IMR-90 (cell line): ENCODE measurements around the gene TK1. TPM values are rescaled to one million over a fixed set of nuclear protein-coding genes. Genes with fewer than 3 reads are reported as not detected.

Experiments used
- ATAC-seq: fragments of 200-7000 bp; cut with Tn5 transposase; 2 replicates; pipeline ENCODE4 v1.9.1; 2020; ENCODE audit warnings: low read depth, mild to moderate bottlenecking, moderate library complexity
- BruUV-seq: library from RNA; stranded (reverse); fragments of 400-500 nt; replicated peaks from 2 replicates; lab custom pipeline; 2021; lab: Mats Ljungman, UMichigan
- CTCF ChIA-PET: fragments of 300-600 bp; formaldehyde crosslinking; extraction: SDS; loops from one replicate; lab custom pipeline; 2021; ENCODE audit warnings: antibody characterized with exemption; lab: Yijun Ruan, JAX
- POLR2A ChIA-PET: fragments of 300-600 bp; sonication (Branson Sonifier 250); formaldehyde crosslinking; loops from one replicate; lab custom pipeline; 2022; ENCODE audit warnings: antibody characterized with exemption; ENCODE audit not compliant: unreplicated experiment; lab: Charles Lee
- DNase-seq: peaks from one replicate; pipeline ENCODE4 v3.0.0; 2013
- H2AFZ ChIP-seq: replicated peaks from 2 replicates; pipeline ENCODE3; 2013; ENCODE audit warnings: low read length, mild to moderate bottlenecking; ENCODE audit not compliant: poor library complexity
- H2AK5ac ChIP-seq: 2 replicates; pipeline ENCODE4 v1.6.1; 2013; ENCODE audit warnings: low read depth, low read length, inconsistent platforms
- H2AK9ac ChIP-seq: replicated peaks from 2 replicates; pipeline ENCODE3; 2013; ENCODE audit warnings: mild to moderate bottlenecking, low read depth, low read length, moderate library complexity; ENCODE audit not compliant: poor library complexity
- H2BK120ac ChIP-seq: 2 replicates; pipeline ENCODE4 v1.6.1; 2013; ENCODE audit warnings: low read depth, low read length, inconsistent platforms
- H2BK15ac ChIP-seq: 3 replicates; pipeline ENCODE4 v1.6.1; 2013; ENCODE audit warnings: low read depth, low read length, inconsistent platforms
- H2BK20ac ChIP-seq: 2 replicates; pipeline ENCODE4 v1.6.1; 2013; ENCODE audit warnings: low read depth, mild to moderate bottlenecking, inconsistent platforms, low read length, moderate library complexity
- H2BK5ac ChIP-seq: 2 replicates; pipeline ENCODE4 v1.6.1; 2013; ENCODE audit warnings: mild to moderate bottlenecking, low read depth, low read length, inconsistent platforms; ENCODE audit not compliant: poor library complexity, severe bottlenecking
- H3K14ac ChIP-seq: replicated peaks from 2 replicates; pipeline ENCODE4 v1.6.1; 2013; ENCODE audit warnings: low read depth, low read length, inconsistent platforms
- H3K18ac ChIP-seq: 2 replicates; pipeline ENCODE4 v1.6.1; 2013; ENCODE audit warnings: low read depth, low read length, control low read depth
- H3K23ac ChIP-seq: 2 replicates; pipeline ENCODE4 v1.6.1; 2013; ENCODE audit warnings: low read depth, low read length, inconsistent platforms
- H3K27ac ChIP-seq: 2 replicates; pipeline ENCODE4 v1.5.1; 2013; ENCODE audit warnings: mild to moderate bottlenecking, control low read depth, low read length; ENCODE audit not compliant: insufficient read depth
- H3K27me3 ChIP-seq: 2 replicates; pipeline ENCODE4 v1.6.1; 2013; ENCODE audit warnings: low read length; ENCODE audit not compliant: control insufficient read depth, insufficient read depth
- H3K36me3 ChIP-seq: 2 replicates; pipeline ENCODE4 v1.6.1; 2013; ENCODE audit warnings: low read length, mixed read lengths; ENCODE audit not compliant: control insufficient read depth, insufficient read depth
- H3K4ac ChIP-seq: 2 replicates; pipeline ENCODE4 v1.6.1; 2013; ENCODE audit warnings: low read depth, low read length, inconsistent platforms
- H3K4me1 ChIP-seq: 2 replicates; pipeline ENCODE4 v1.6.1; 2013; ENCODE audit warnings: low read length, mixed read lengths; ENCODE audit not compliant: control insufficient read depth, insufficient read depth
- H3K4me2 ChIP-seq: 2 replicates; pipeline ENCODE4 v1.6.1; 2013; ENCODE audit warnings: low read depth, mild to moderate bottlenecking, control low read depth, low read length, moderate library complexity
- H3K4me3 ChIP-seq: 2 replicates; pipeline ENCODE4 v1.5.1; 2013; ENCODE audit warnings: low read depth, mild to moderate bottlenecking, control low read depth, low read length, moderate library complexity; ENCODE audit not compliant: insufficient read depth
- H3K56ac ChIP-seq: 2 replicates; pipeline ENCODE4 v1.6.1; 2013; ENCODE audit warnings: low read length, inconsistent platforms; ENCODE audit not compliant: insufficient read depth; ENCODE audit errors: extremely low read depth
- H3K79me1 ChIP-seq, 2 experiments: 2 replicates each; pipeline ENCODE4 v1.6.1; 2013; ENCODE audit warnings: low read length in 2 of 2, inconsistent platforms in 1 of 2, low read depth in 1 of 2
- H3K9ac ChIP-seq: 2 replicates; pipeline ENCODE4 v1.6.1; 2013; ENCODE audit warnings: low read depth, low read length, control low read depth
- H3K9me1 ChIP-seq: 2 replicates; pipeline ENCODE4 v1.6.1; 2013; ENCODE audit warnings: low read length, inconsistent platforms; ENCODE audit not compliant: insufficient read depth
- H3K9me3 ChIP-seq: 2 replicates; pipeline ENCODE4 v1.6.1; 2013; ENCODE audit warnings: low read length; ENCODE audit not compliant: control insufficient read depth, insufficient read depth
- H4K20me1 ChIP-seq: 2 replicates; pipeline ENCODE4 v1.6.1; 2013; ENCODE audit warnings: low read length, inconsistent platforms; ENCODE audit not compliant: insufficient read depth
- H4K5ac ChIP-seq: 2 replicates; pipeline ENCODE4 v1.6.1; 2013; ENCODE audit warnings: mild to moderate bottlenecking, low read depth, low read length, control low read depth
- H4K8ac ChIP-seq, 2 experiments: 2 replicates each; pipeline ENCODE4 v1.6.1; 2013; ENCODE audit warnings: low read depth in 2 of 2, low read length in 2 of 2, control low read depth in 1 of 2, inconsistent platforms in 1 of 2
- H4K91ac ChIP-seq: 2 replicates; pipeline ENCODE4 v1.6.1; 2013; ENCODE audit warnings: low read depth, low read length, inconsistent platforms; ENCODE audit not compliant: insufficient read depth
- CTCF ChIP-seq: conservative IDR thresholded peaks from 2 replicates; pipeline ENCODE4 v1.5.1; 2012; ENCODE audit warnings: mild to moderate bottlenecking, low read depth, low read length, improper control_type of control experiment
- NFE2L2 ChIP-seq: fragments of 150-350 bp; IDR thresholded peaks from 2 replicates; pipeline ENCODE4 v1.6.1; 2016; ENCODE audit warnings: low read depth, mild to moderate bottlenecking, low read length
- POLR2A ChIP-seq: IDR thresholded peaks from 2 replicates; pipeline ENCODE4 v1.6.1; 2012; ENCODE audit warnings: mild to moderate bottlenecking, low read depth, low read length
- WGBS, 2 experiments: methylation state at CpG; one replicate each; pipeline versions ENCODE4 v1.1.5 to v1.1.7; 2013; ENCODE audit warnings: missing lambda C conversion rate in 2 of 2; ENCODE audit not compliant: insufficient read length in 1 of 2; ENCODE audit errors: extremely low coverage in 2 of 2; 5-methylcytosine and 5-hydroxymethylcytosine counted together
- dilution Hi-C: fragments of 300-500 bp; cut with HindIII; formaldehyde crosslinking; loops from one replicate; pipeline ENCODE4 v1.14.3; 2018; ENCODE audit warnings: low sequenced_read_pairs; ENCODE audit not compliant: unreplicated experiment
- in situ Hi-C: fragments of 300-500 bp; cut with MboI; formaldehyde crosslinking; loops from 3 replicates; pipeline ENCODE4 v1.14.3; 2019; ENCODE audit warnings: low sequenced_read_pairs, inconsistent platforms, mixed read lengths
- intact Hi-C: fragments of 100-400 bp; cut with micrococcal nuclease; formaldehyde crosslinking; loops from 2 replicates; pipeline ENCODE4 v1.10.0; 2022
- polyA plus RNA-seq, 3 experiments: library from polyadenylated mRNA; depleted of rRNA; stranded (reverse); fragments of >200 nt; gene quantifications; 2 replicates each; pipeline ENCODE4 v1.2.3, GENCODE V29; 2012; ENCODE audit warnings: low replicate concordance in 1 of 3
- total RNA-seq: library from RNA; depleted of rRNA; stranded (reverse); fragments of >200 nt; gene quantifications from 2 replicates; pipeline ENCODE4 v1.2.3, GENCODE V29; 2012

The TK1 gene
- total and polyA plus RNA-seq, 2 of the 4 experiments (the other 2 are of a cell fraction) = 150 to 219 TPM

GRCh38 chr17:78225088-78225865 lies 38.4 kb upstream of the TK1 start:
- peaks cover 4% of the 10 kb centered on the region for H3K27me3 ChIP-seq
- H3K4me2 ChIP-seq = no peak overlapping the region
- H3K79me1 ChIP-seq = peaks cover 0 to 3% of the 10 kb centered on the region in 2 experiments; a peak in 2 of 4 replicates
- no peaks in the 10 kb centered on the region for H3K4me1 ChIP-seq
- dilution Hi-C loops (no loop called here), intact Hi-C loops (no loop called here), in situ Hi-C loops (no loop called here)
- ChIA-PET POLR2A (no interaction called here), CTCF (interaction anchor here (0.8 kb wide), 1 partner anchor 22 kb away, joined by 4 read pairs; no protein-coding TSS in a partner anchor)
- no peak overlapping the region for H2AK5ac ChIP-seq
- H2BK5ac ChIP-seq = no peak overlapping the region
- no peak overlapping the region for H3K27ac ChIP-seq
- H3K14ac ChIP-seq = no peak overlapping the region
- H2BK20ac ChIP-seq = no peak overlapping the region
- H4K5ac ChIP-seq = no peak overlapping the region
- H2BK15ac ChIP-seq = no peak overlapping the region
- no peak overlapping the region for H2AFZ ChIP-seq
- H4K91ac ChIP-seq = no peak overlapping the region
- no peak overlapping the region for H3K56ac ChIP-seq
- no peak overlapping the region for H2AK9ac ChIP-seq
- DNase-seq (no peak), ATAC-seq (no peak)
- peaks cover 3% of the 10 kb centered on the region; the same call in 1 of the 2 replicates for H3K36me3 ChIP-seq
- no peak overlapping the region for H3K18ac ChIP-seq
- no peaks in the 10 kb centered on the region for H3K9me3 ChIP-seq
- H3K4me3 ChIP-seq = no peak overlapping the region
- no peak overlapping the region for H3K9ac ChIP-seq
- WGBS, 2 experiments = 100% methylated on average over 2 of the region's 16 CpGs; no CpG with 5 or more reads in 1 of the 2 experiments
- BruUV-seq = no TSS peak
- no peaks in the 10 kb centered on the region for H3K9me1 ChIP-seq
- no peaks in the 10 kb centered on the region; the same call in 1 of the 2 replicates for H4K20me1 ChIP-seq
- no peak for TF ChIP-seq POLR2A
- TF ChIP-seq CTCF = no peak
- no peak for TF ChIP-seq NFE2L2
- H3K23ac ChIP-seq = no peak overlapping the region
- H2BK120ac ChIP-seq = no peak overlapping the region
- H3K4ac ChIP-seq = no peak overlapping the region
- no peak overlapping the region for H4K8ac ChIP-seq
